ENCODE data around the gene TMEM108.

Gene TMEM108

DNA sequence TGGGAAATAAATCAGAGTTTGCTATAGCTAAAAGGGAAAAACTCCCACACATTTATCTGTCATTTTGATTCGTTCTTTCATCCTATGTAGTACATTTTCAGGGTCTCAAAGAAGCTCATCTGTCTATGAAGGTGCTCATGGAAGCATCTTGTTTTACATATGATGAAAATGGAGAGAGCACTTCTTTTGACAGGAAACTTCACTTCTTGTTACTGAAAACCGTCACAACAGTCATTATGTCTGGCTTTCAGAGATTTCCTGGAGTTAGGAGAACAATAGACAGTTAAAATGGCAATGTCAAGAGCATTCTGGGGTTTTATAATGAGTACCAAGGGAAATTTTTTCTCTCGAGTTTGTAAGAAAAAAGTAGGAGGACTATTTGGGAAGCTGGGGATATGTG, 83.3 kb downstream of the TMEM108 start:
- no peak for DNase-seq

DNA sequence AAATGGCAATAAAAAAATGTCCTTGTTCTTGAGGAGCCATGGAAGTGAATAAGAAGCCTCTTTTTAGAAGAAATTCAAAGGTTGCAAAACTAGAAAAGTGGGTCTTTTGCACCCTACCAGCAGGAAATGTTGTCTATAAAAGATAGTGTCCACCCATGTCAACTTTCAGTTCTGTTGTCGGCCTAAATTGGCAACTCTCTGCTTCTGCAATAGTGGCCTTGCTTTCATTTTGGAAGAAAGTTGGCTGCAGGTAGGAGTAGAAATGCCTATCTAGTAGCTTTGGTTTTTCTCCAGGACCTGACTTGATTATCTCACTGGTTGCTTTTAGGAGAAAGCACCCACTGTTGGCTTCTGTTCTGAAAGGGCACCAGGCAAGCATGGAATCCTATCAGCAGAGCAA, 85.4 kb downstream of the TMEM108 start:
- DNase-seq = no peak

DNA sequence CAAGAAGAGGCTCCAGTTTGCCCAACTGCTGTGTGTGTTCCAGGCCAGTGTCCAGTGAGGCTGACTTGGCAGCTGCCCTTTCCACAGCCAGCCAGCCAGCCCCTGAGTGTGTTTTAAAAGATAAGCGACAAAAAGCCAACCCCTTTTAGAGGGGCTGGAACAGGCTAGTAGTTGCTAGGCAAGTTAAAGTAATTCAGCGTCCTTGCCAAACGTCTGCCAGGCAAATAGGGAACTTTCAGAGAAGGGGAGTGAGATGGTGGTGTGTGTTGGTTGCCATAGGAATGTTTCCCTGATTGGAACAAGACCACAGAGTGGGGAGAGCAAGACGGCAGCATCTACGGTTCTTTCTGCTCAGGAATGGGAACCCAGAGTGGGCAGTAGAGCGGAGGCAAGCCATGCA, 86.3 kb downstream of the TMEM108 start:
- no peak for DNase-seq

DNA sequence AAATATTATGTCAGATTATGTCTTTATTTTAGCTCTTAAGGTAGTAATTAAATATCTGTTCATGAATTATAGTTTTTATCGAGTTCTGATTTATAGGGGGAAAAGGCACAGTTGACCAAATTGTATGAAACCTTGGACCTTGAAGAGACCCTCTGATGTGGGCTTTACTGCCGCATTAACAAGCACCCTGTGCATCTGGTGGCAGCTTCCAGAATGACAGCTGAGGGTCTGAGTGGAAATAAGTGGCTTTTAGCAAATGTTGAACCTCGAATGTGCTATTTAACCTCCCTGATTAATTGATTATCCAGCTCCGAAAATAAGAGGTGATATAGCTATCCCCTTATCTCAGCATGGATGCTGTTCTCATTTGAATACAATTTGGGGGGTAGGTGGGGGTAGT, 87.0 kb downstream of the TMEM108 start:
- no peak for DNase-seq

DNA sequence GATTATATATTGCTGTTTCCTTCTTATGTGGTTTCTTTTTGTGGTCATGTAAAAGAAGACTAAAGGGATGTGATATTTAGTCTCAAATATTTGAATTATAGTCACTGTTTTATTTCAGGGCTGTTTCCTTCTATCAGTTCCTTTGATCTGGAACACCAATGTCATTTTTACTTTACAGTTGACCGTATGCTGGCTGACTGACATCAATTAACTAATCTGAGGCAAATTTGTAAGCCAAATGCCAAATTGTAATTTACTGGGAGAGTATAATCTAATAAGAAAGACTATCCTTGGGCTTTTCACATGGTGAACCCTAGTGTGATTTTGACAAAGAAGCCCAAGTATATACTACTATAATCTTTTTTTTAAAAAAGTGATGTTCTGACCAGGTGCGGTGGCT, 87.6 kb downstream of the TMEM108 start:
- DNase-seq = no peak

DNA sequence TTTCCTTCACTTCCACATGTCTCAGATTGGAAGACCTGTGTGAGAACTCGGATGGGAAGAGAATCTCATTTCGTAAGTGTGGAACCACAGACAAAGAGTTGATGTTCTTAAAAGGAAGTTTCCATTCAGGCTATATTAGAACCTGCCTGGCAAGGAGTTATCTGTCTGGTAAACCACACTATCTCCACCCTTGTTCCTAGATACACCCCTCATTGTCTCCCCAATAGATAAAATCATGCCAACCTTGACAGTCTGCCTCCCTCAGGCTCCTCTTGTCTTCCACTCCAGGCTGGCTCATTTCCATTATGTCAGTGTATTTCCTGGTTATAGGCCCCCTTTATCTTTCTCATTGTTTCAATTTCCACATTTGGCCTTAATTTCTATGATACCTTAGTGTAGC, 89.2 kb downstream of the TMEM108 start:
- DNase-seq = no peak

GRCh38 chr3:133130168-133130567, 92.0 kb downstream of the TMEM108 start:
- no peak for DNase-seq

GRCh38 chr3:133135306-133135705, 97.1 kb downstream of the TMEM108 start:
- no peak for DNase-seq

- no peak for DNase-seq
These were observed 98.2 kb downstream of the TMEM108 start for GRCh38 chr3:133136114-133137041.

GRCh38 chr3:133137042-133137996, 99.1 kb downstream of the TMEM108 start:
- no peak for DNase-seq

DNA sequence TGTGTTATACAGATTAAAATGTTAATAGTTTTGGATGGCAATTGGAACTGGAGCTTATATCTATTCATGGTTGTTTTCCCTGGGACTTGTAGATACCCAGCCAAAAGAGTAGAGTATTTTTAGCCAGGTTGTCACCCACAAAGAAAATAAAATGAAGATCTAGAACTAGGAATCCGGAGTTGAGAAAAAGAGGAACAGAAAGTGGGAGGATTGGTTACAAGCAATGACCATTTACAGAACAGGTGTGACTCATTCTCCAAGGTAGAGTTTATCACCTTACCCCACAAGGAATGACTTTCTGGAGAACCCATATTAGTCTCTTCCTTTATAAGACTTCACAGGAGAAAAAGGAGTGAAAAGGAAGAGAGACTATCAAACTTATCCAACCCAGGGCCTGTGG, 99.8 kb downstream of the TMEM108 start:
- no peak for DNase-seq

- DNase-seq = no peak
These were observed 113.9 kb downstream of the TMEM108 start for GRCh38 chr3:133152056-133152455.

GRCh38 chr3:133152681-133153220, 114.6 kb downstream of the TMEM108 start:
- no peak for DNase-seq

- no peak for DNase-seq
These were observed 115.2 kb downstream of the TMEM108 start for GRCh38 chr3:133153382-133153781.

DNA sequence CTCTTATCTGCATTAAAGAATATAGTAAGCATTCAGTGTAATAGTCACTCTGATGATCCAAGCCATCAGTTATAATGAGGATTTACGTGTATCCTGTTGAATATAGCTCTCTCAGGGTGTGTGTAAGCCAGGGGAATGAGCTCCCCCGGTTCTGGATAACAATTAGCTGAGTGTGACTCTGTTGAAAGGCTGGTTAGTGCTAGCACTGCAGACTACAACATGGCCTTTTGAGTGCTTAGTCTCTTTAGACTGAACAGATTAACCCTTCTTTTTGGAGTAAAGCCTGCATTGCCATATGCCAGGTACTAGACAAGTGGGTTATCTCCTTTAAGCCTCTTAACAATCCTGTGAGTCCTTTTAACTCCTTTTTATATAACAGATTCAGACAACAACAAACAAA, 119.5 kb downstream of the TMEM108 start:
- DNase-seq = no peak

DNA sequence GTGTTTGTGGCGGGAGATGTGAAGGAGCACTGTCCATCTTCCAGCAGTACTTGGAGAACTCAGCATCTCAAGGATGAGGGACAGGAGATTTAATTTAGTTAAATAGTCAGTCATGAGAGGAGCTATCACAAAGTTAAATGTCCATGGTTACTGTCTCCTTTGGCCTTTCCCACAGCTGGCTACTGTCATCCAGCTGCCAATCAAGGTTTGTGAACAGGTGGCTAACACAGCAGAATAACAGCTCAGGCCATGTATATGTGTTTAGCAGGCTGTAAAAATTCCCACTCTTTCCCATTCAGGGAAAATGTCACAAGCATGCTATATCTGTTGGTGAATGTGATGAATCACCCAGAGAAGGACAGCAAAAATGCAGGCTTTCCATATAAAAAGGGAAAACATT, 120.5 kb downstream of the TMEM108 start:
- no peak for DNase-seq

GRCh38 chr3:133159498-133160475, 121.6 kb downstream of the TMEM108 start:
- DNase-seq = no peak

DNA sequence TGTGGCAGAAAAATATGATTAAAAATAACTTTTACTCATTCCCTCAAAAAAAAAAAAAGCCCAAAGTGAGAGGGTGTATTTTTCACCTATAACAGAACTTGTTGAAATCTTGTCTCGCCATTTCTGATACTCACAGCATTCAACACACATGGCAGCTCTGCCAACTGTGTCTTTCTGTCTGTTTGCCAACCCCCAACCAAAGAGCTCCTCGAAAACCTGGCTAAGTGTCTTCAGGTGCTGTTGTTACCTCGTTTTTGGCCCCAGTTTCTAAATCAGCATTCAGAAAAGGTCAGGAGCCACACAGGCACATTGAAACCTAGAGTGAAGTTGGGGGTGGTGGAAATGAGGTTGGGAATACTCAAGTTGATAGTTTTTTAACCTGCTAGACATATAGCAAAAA, 123.5 kb downstream of the TMEM108 start:
- no peak for DNase-seq

DNA sequence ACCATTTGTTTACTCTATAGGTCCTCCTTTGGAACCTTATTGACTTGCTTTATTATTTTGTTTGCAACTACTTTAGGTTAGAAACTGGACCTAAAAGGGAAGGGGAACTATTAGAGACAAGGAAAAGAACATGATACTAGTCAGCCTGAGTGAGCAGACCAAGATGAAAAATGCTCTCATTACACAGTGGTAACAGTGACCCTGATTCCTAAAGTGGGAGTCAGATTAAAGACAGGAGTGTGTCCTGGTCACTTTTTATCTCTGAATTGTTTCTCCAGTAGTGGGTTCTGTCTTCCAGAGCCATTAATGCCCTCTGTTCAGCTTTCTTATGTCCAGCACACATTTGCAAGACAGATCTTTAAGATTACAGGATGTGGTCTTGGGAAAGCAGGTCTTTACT, 124.1 kb downstream of the TMEM108 start:
- no peak for DNase-seq

DNA sequence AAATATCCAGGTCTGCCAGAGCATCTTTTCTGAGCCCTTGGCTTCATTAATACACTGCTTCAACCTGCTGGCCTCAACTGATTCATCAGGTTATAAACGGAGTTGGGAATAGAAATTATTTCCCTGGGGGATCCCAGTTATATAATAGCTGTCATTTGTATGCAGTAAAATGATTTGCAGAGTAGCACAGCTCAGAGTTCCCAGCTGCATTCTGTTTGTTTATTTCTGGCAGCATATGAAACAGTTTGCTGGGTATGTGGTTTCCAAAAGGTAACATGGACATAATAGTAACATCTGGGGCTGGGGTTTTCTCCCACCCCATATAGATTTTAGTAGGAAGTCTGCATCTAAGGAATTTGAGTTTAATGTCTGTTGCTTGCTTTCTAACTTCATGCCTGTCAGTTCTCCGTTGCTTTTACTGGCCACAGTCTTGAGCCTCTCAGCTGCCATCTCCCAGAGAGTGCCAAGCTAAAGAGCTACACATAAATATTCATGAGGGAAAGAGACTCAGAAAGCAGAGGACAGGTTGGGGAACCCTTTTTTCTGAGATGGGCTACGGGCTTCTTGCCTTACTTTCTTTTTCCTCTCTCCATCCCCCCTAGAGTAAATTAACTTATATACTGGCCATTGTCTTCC, 124.6 kb downstream of the TMEM108 start:
- DNase-seq = no peak

- no peak for DNase-seq
These were observed 129.3 kb downstream of the TMEM108 start for GRCh38 chr3:133167340-133168024.
